Measurements from ENCODE around the gene MAP3K15. TPM values are rescaled to one million over a fixed set of nuclear protein-coding genes. Genes with fewer than 3 reads are reported as not detected.
A peak's percentile ranks its signal among the peaks of the same experiment; 100 is the strongest.

MAP3K15 gene
- total and polyA plus RNA-seq, 10 of the 15 experiments (the other 5 are each of a cell fraction or from before 2014, with no cell fraction given), result 0.03 to 0.16 TPM; not detected in 8

GRCh38 chrX:19373351-19373891 lies 141.9 kb downstream of the MAP3K15 start:
- TF ChIP-seq, protein P1, sequence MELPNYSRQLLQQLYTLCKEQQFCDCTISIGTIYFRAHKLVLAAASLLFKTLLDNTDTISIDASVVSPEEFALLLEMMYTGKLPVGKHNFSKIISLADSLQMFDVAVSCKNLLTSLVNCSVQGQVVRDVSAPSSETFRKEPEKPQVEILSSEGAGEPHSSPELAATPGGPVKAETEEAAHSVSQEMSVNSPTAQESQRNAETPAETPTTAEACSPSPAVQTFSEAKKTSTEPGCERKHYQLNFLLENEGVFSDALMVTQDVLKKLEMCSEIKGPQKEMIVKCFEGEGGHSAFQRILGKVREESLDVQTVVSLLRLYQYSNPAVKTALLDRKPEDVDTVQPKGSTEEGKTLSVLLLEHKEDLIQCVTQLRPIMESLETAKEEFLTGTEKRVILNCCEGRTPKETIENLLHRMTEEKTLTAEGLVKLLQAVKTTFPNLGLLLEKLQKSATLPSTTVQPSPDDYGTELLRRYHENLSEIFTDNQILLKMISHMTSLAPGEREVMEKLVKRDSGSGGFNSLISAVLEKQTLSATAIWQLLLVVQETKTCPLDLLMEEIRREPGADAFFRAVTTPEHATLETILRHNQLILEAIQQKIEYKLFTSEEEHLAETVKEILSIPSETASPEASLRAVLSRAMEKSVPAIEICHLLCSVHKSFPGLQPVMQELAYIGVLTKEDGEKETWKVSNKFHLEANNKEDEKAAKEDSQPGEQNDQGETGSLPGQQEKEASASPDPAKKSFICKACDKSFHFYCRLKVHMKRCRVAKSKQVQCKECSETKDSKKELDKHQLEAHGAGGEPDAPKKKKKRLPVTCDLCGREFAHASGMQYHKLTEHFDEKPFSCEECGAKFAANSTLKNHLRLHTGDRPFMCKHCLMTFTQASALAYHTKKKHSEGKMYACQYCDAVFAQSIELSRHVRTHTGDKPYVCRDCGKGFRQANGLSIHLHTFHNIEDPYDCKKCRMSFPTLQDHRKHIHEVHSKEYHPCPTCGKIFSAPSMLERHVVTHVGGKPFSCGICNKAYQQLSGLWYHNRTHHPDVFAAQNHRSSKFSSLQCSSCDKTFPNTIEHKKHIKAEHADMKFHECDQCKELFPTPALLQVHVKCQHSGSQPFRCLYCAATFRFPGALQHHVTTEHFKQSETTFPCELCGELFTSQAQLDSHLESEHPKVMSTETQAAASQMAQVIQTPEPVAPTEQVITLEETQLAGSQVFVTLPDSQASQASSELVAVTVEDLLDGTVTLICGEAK (IDR thresholded peaks at IDR 0.05; ENCODE audit: borderline replicate concordance), result no peak
- TF ChIP-seq CEBPZ (IDR thresholded peaks at IDR 0.05; ENCODE audit: low read depth, low read length), result no peak
- no peak for TF ChIP-seq USF1 (IDR thresholded peaks at IDR 0.05; ENCODE audit: borderline replicate concordance, extremely low read length, insufficient read depth, low read depth, low read length)
- no peak for TF ChIP-seq IKZF1 (conservative IDR thresholded peaks at IDR 0.05)
- no peak for TF ChIP-seq CTCF (IDR thresholded peaks at IDR 0.05 in 2 of 3, conservative IDR thresholded peaks at IDR 0.05 in 1 of 3; ENCODE audit: control insufficient read depth in 2 of 3, extremely low read depth in 1 of 3, insufficient read depth in 1 of 3, low read depth in 3 of 3, low read length in 3 of 3)
- Histone ChIP-seq H3K79me2 (ENCODE audit: control insufficient read depth, insufficient read depth, low read length) (no peaks in the 10 kb centered on the region), H3K9ac (ENCODE audit: control insufficient read depth, insufficient read depth, low read length) (no peak overlapping the region), H3K4me2 (ENCODE audit: control insufficient read depth, insufficient read depth) (no peak overlapping the region), H3K36me3 (ENCODE audit: control insufficient read depth in 2 of 2, insufficient read depth in 2 of 2, low read length in 1 of 2) (no peaks in the 10 kb centered on the region), H3K9me3 (replicated peaks; ENCODE audit: control insufficient read depth, insufficient read depth, low read length) (no peaks in the 10 kb centered on the region; the same call in 2 of the 3 replicates), H3K27ac (ENCODE audit: control insufficient read depth, insufficient read depth) (no peak overlapping the region), H3K4me3 (no peak overlapping the region), H4K20me1 (ENCODE audit: control insufficient read depth, insufficient read depth) (no peaks in the 10 kb centered on the region), H3K27me3 (replicated peaks in 1 of 2; ENCODE audit: control insufficient read depth in 2 of 2, insufficient read depth in 2 of 2, low read length in 1 of 2) (no peaks in the 10 kb centered on the region), H3K4me1 (ENCODE audit: control insufficient read depth, insufficient read depth, low read length) (no peaks in the 10 kb centered on the region; the same call in 1 of the 2 replicates), H2AFZ (ENCODE audit: control insufficient read depth, low read depth, low read length) (no peak overlapping the region)
- intact Hi-C loops (cut with micrococcal nuclease; ENCODE audit: unreplicated experiment) (loop anchor here (2.0 to 5.0 kb wide), 3 partner anchors 159 to 693 kb away; partner anchors contain the start of gene BCLAF3), in situ Hi-C loops (cut with MboI) (loop anchor here (5.0 to 25.0 kb wide), 2 partner anchors 514 to 699 kb away; partner anchors contain the start of gene SH3KBP1)
- SMC1A ChIA-PET (ENCODE audit: uncharacterized antibody, unreplicated experiment), result no interaction called here
- CTCF ChIA-PET, result interaction anchor here (0.6 to 1.2 kb wide), 3 partner anchors 9 to 625 kb away, joined by 3 to 4 read pairs (median 3); no protein-coding TSS in a partner anchor
- RAD21 ChIA-PET (ENCODE audit: unreplicated experiment), result no interaction called here
- no TSS peak for BruUV-seq (replicated peaks)
- POLR2A ChIA-PET, result no interaction called here
- FAIRE-seq, result no peak
- ATAC-seq, result peak; percentile 13; the same call in 1 of the 3 replicates
- 36% methylated on average over 20 of the region's 23 CpGs for WGBS (ENCODE audit: insufficient coverage, insufficient replicate concordance, low lambda C conversion rate, missing lambda C conversion rate)
- no peak for DNase-seq (ENCODE audit: low read depth, low spot score)
